H9 (cell line): ENCODE data around the gene KIF2C. TPM values are rescaled to one million over a fixed set of nuclear protein-coding genes. Genes with fewer than 3 reads are reported as not detected.

Source experiments
- DNase-seq: peaks from one replicate; pipeline ENCODE4 v3.0.0-alpha.2; 2017
- H2AFZ ChIP-seq: one replicate; pipeline ENCODE4 v1.6.1; 2013; ENCODE audit warnings: mild to moderate bottlenecking, low read length, control low read depth, moderate library complexity
- H2AK5ac ChIP-seq: 2 replicates; pipeline ENCODE4 v1.6.1; 2013; ENCODE audit warnings: low read length, control low read depth, mixed read lengths; ENCODE audit not compliant: insufficient read length
- H2BK120ac ChIP-seq: one replicate; pipeline ENCODE4 v1.6.1; 2013; ENCODE audit warnings: low read depth, mild to moderate bottlenecking, low read length, control low read depth, inconsistent platforms; ENCODE audit not compliant: poor library complexity, severe bottlenecking
- H2BK12ac ChIP-seq: 2 replicates; pipeline ENCODE4 v1.6.1; 2013; ENCODE audit warnings: low read length, control low read depth, mixed read lengths, low read depth; ENCODE audit not compliant: insufficient read length
- H2BK15ac ChIP-seq: 2 replicates; pipeline ENCODE4 v1.6.1; 2013; ENCODE audit warnings: low read depth, low read length, control low read depth
- H2BK20ac ChIP-seq: one replicate; pipeline ENCODE4 v1.6.1; 2013; ENCODE audit warnings: low read depth, mild to moderate bottlenecking, low read length, control low read depth, inconsistent platforms; ENCODE audit not compliant: poor library complexity, severe bottlenecking
- H2BK5ac ChIP-seq: 2 replicates; pipeline ENCODE4 v1.6.1; 2013; ENCODE audit warnings: low read length, control low read depth, mixed read lengths; ENCODE audit not compliant: insufficient read length
- H3K14ac ChIP-seq: 2 replicates; pipeline ENCODE4 v1.6.1; 2013; ENCODE audit warnings: low read length, control low read depth; ENCODE audit not compliant: insufficient read depth
- H3K18ac ChIP-seq: 2 replicates; pipeline ENCODE4 v1.6.1; 2013; ENCODE audit warnings: low read depth, mild to moderate bottlenecking, mixed read lengths, low read length, control low read depth; ENCODE audit not compliant: insufficient read length
- H3K23ac ChIP-seq: 2 replicates; pipeline ENCODE4 v1.6.1; 2013; ENCODE audit warnings: low read length, control low read depth, mixed read lengths, low read depth; ENCODE audit not compliant: insufficient read length
- H3K23me2 ChIP-seq: 2 replicates; pipeline ENCODE4 v1.6.1; 2013; ENCODE audit warnings: low read depth, mild to moderate bottlenecking, mixed read lengths, low read length, control low read depth; ENCODE audit not compliant: insufficient read length, poor library complexity, severe bottlenecking
- H3K27ac ChIP-seq: 2 replicates; pipeline ENCODE4 v1.5.1; 2013; ENCODE audit warnings: low read length, control low read depth, mixed read lengths, low read depth; ENCODE audit not compliant: insufficient read length
- H3K27me3 ChIP-seq: 2 replicates; pipeline ENCODE4 v1.6.1; 2013; ENCODE audit warnings: low read length, control low read depth, inconsistent platforms; ENCODE audit not compliant: insufficient read depth
- H3K4ac ChIP-seq: 2 replicates; pipeline ENCODE4 v1.6.1; 2013; ENCODE audit warnings: low read depth, mild to moderate bottlenecking, control low read depth, inconsistent platforms, low read length, moderate library complexity
- H3K4me1 ChIP-seq: 2 replicates; pipeline ENCODE4 v1.6.1; 2013; ENCODE audit warnings: low read length, control low read depth, inconsistent platforms; ENCODE audit not compliant: insufficient read depth
- H3K4me2 ChIP-seq: 2 replicates; pipeline ENCODE4 v1.6.1; 2013; ENCODE audit warnings: low read length, control low read depth, mixed read lengths; ENCODE audit not compliant: insufficient read length, insufficient read depth
- H3K56ac ChIP-seq: 2 replicates; pipeline ENCODE4 v1.6.1; 2013; ENCODE audit warnings: low read depth, mild to moderate bottlenecking, mixed read lengths, low read length, control low read depth; ENCODE audit not compliant: insufficient read length
- H3K79me1 ChIP-seq: 2 replicates; pipeline ENCODE4 v1.6.1; 2013; ENCODE audit warnings: low read depth, mild to moderate bottlenecking, moderate library complexity, low read length, control low read depth, inconsistent platforms; ENCODE audit not compliant: insufficient read depth, poor library complexity, severe bottlenecking
- H3K79me2 ChIP-seq: 2 replicates; pipeline ENCODE4 v1.6.1; 2013; ENCODE audit warnings: low read length, control low read depth, inconsistent platforms; ENCODE audit not compliant: insufficient read depth
- H3K9ac ChIP-seq: 2 replicates; pipeline ENCODE4 v1.6.1; 2013; ENCODE audit warnings: low read length, control low read depth, mixed read lengths; ENCODE audit not compliant: insufficient read length; ENCODE audit errors: extremely low read depth
- H3K9me3 ChIP-seq: one replicate; pipeline ENCODE4 v1.6.1; 2013; ENCODE audit warnings: low read depth, low read length, inconsistent platforms; ENCODE audit not compliant: control insufficient read depth
- H3T11ph ChIP-seq: one replicate; pipeline ENCODE4 v1.6.1; 2013; ENCODE audit warnings: mild to moderate bottlenecking, low read length, control low read depth, inconsistent platforms
- H4K20me1 ChIP-seq: one replicate; pipeline ENCODE4 v1.6.1; 2013; ENCODE audit not compliant: control insufficient read depth, insufficient read length, insufficient read depth
- H4K5ac ChIP-seq: 2 replicates; pipeline ENCODE4 v1.6.1; 2013; ENCODE audit warnings: low read depth, mild to moderate bottlenecking, mixed read lengths, low read length, control low read depth; ENCODE audit not compliant: insufficient read length
- H4K8ac ChIP-seq: replicated peaks from 2 replicates; pipeline ENCODE4 v1.6.1; 2013; ENCODE audit warnings: low read length, control low read depth, mixed read lengths, low read depth; ENCODE audit not compliant: insufficient read length
- H4K91ac ChIP-seq: 2 replicates; pipeline ENCODE4 v1.6.1; 2013; ENCODE audit warnings: low read depth, mild to moderate bottlenecking, moderate library complexity, mixed read lengths, low read length, control low read depth; ENCODE audit not compliant: insufficient read length
- H3K27ac Mint-ChIP-seq, 3 experiments: 2 replicates in 2 of 3; 3 replicates in 1 of 3; pipeline ENCODE4 v1.8.0; 2020 to 2021; ENCODE audit warnings: mixed read lengths in 3 of 3, mild to moderate bottlenecking in 1 of 3, moderate library complexity in 1 of 3
- H3K27me3 Mint-ChIP-seq: 2 replicates; pipeline ENCODE4 v1.8.0; 2021; ENCODE audit warnings: low read depth, mild to moderate bottlenecking, moderate library complexity, mixed read lengths
- H3K36me3 Mint-ChIP-seq, 3 experiments: 2 replicates in 2 of 3; 3 replicates in 1 of 3; pipeline ENCODE4 v1.8.0; 2020 to 2021; ENCODE audit warnings: low read depth in 3 of 3, mixed read lengths in 3 of 3; ENCODE audit not compliant: insufficient read depth in 1 of 3
- H3K4me1 Mint-ChIP-seq, 2 experiments: 2 replicates each; pipeline ENCODE4 v1.8.0; 2020; ENCODE audit warnings: mixed read lengths in 2 of 2
- H3K4me3 Mint-ChIP-seq, 2 experiments: 2 replicates in 1 of 2; 3 replicates in 1 of 2; pipeline ENCODE4 v1.8.0; 2020 to 2021; ENCODE audit warnings: mild to moderate bottlenecking in 2 of 2, mixed read lengths in 2 of 2, moderate library complexity in 1 of 2
- H3K9me3 Mint-ChIP-seq, 2 experiments: 2 replicates in 1 of 2; 3 replicates in 1 of 2; pipeline ENCODE4 v1.8.0; 2020; ENCODE audit warnings: mild to moderate bottlenecking in 2 of 2, mixed read lengths in 2 of 2, moderate library complexity in 1 of 2
- WGBS: extraction: QIAGEN DNeasy Blood & Tissue Kit; methylation state at CpG from one replicate; pipeline ENCODE4 v1.1.7; 2013; ENCODE audit warnings: missing lambda C conversion rate, low lambda C conversion rate, mixed read lengths; ENCODE audit not compliant: insufficient read length; ENCODE audit errors: extremely low coverage; 5-methylcytosine and 5-hydroxymethylcytosine counted together
- total RNA-seq: library from RNA; stranded (reverse); gene quantifications from 2 replicates; pipeline ENCODE4 v1.2.1, GENCODE V29; 2021
- TF ChIP-seq, protein P1 (sequence below): fragments of 200-600 bp; sonication (generic); conservative IDR thresholded peaks from 3 replicates; pipeline ENCODE4 v1.8.0; 2021; ENCODE audit warnings: antibody characterized with exemption, mild to moderate bottlenecking

KIF2C gene
- total RNA-seq, 1 experiment from 2014 or later = 73.1 TPM

DNA sequence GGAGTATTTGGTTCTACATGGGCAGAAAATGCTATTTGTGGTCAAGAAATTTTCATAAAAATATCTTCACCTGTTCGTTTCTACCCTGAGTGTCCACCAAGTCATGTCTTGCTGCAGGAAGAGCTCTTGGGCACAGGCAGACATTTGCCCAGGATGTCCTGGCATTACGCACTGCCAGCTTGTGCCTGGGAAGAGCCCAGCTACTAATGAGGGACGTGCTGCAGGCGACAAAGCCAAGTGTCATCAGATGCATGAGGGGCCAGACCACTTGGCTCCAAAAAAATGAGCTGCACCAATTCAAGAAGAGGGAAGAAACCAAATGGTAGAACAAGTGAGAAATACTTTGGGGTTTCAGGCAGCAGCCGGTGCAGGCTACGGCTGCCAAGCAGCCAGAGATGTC, 21.5 kb upstream of the KIF2C start:
- Histone ChIP-seq H3K9ac (no peak overlapping the region), H2BK5ac (no peak overlapping the region), H2AK5ac (no peak overlapping the region), H2BK120ac (no peak overlapping the region), H2BK15ac (no peak overlapping the region), H4K20me1 (no peaks in the 10 kb centered on the region), H3K4ac (no peak overlapping the region), H3K14ac (no peak overlapping the region), H4K91ac (no peak overlapping the region), H3K4me2 (no peak overlapping the region), H2BK20ac (no peak overlapping the region), H3K79me2 (no peaks in the 10 kb centered on the region), H3T11ph (no peak overlapping the region), H3K4me1 (no peaks in the 10 kb centered on the region), H4K8ac (no peak overlapping the region), H3K79me1 (no peaks in the 10 kb centered on the region), H2BK12ac (no peak overlapping the region), H3K27ac (no peak overlapping the region), H3K56ac (no peak overlapping the region), H2AFZ (no peak overlapping the region), H3K23ac (no peak overlapping the region), H3K27me3 (no peaks in the 10 kb centered on the region), H4K5ac (no peak overlapping the region), H3K23me2 (no peaks in the 10 kb centered on the region), H3K18ac (no peak overlapping the region), H3K9me3 (no peaks in the 10 kb centered on the region)
- no peak overlapping the region for H3K27ac Mint-ChIP-seq
- no peak for DNase-seq
- peaks cover 3 to 7% of the 10 kb centered on the region in 2 experiments; a peak in 3 of 4 replicates for H3K4me1 Mint-ChIP-seq
- no peaks in the 10 kb centered on the region for H3K36me3 Mint-ChIP-seq
- H3K27me3 Mint-ChIP-seq = no peaks in the 10 kb centered on the region
- WGBS = no CpG with 5 or more reads among the region's 6 CpGs
- TF ChIP-seq, protein P1, sequence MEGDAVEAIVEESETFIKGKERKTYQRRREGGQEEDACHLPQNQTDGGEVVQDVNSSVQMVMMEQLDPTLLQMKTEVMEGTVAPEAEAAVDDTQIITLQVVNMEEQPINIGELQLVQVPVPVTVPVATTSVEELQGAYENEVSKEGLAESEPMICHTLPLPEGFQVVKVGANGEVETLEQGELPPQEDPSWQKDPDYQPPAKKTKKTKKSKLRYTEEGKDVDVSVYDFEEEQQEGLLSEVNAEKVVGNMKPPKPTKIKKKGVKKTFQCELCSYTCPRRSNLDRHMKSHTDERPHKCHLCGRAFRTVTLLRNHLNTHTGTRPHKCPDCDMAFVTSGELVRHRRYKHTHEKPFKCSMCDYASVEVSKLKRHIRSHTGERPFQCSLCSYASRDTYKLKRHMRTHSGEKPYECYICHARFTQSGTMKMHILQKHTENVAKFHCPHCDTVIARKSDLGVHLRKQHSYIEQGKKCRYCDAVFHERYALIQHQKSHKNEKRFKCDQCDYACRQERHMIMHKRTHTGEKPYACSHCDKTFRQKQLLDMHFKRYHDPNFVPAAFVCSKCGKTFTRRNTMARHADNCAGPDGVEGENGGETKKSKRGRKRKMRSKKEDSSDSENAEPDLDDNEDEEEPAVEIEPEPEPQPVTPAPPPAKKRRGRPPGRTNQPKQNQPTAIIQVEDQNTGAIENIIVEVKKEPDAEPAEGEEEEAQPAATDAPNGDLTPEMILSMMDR = no peak
- no peak overlapping the region for H3K4me3 Mint-ChIP-seq
- no peaks in the 10 kb centered on the region for H3K9me3 Mint-ChIP-seq
